HEK293 (cell line): ENCODE data around the gene KCNMB2.

Experiments
- CTCF ChIA-PET: fragments of 350-600 bp; formaldehyde crosslinking; extraction: SDS; loops from one replicate; lab custom pipeline; 2021; ENCODE audit warnings: antibody characterized with exemption; lab: Yijun Ruan, JAX
- POLR2A ChIA-PET: fragments of 300-600 bp; formaldehyde crosslinking; extraction: SDS; loops from one replicate; lab custom pipeline; 2020; ENCODE audit warnings: antibody characterized with exemption, inconsistent platforms; lab: Yijun Ruan, JAX
- H3K27ac ChIP-seq: fragments of 200-500 bp; sonication (Bioruptor generic); 2 replicates; pipeline ENCODE4 v1.5.1; 2014; ENCODE audit warnings: low read depth, low read length, control low read depth, inconsistent platforms; ENCODE audit errors: extremely low read depth
- H3K36me3 ChIP-seq, 2 experiments: fragments of 200-500 bp in 1 of 2; sonication (Bioruptor generic) in 1 of 2; 1 replicate in 1 of 2; 2 replicates in 1 of 2; pipeline ENCODE4 v1.5.1; 2014 to 2017; ENCODE audit warnings: inconsistent platforms in 2 of 2, low read length in 2 of 2; ENCODE audit not compliant: control insufficient read depth in 2 of 2, insufficient read depth in 1 of 2
- H3K4me1 ChIP-seq: fragments of 200-500 bp; sonication (Bioruptor generic); 2 replicates; pipeline ENCODE4 v1.5.1; 2014; ENCODE audit warnings: mild to moderate bottlenecking, low read length, inconsistent platforms; ENCODE audit not compliant: control insufficient read depth, insufficient read depth
- H3K4me3 ChIP-seq: 2 replicates; pipeline ENCODE4 v1.5.1; 2011; ENCODE audit warnings: low read depth, mild to moderate bottlenecking, control low read depth, low read length, moderate library complexity
- H3K9me3 ChIP-seq: fragments of 200-500 bp; sonication (Bioruptor generic); 2 replicates; pipeline ENCODE4 v1.5.1; 2014; ENCODE audit warnings: low read depth, low read length, inconsistent platforms; ENCODE audit not compliant: control insufficient read depth, insufficient read depth
- GLIS1 ChIP-seq: fragments of 450-650 bp; formaldehyde crosslinking; IDR thresholded peaks from 2 replicates; pipeline ENCODE4 v1.5.1; 2016; ENCODE audit warnings: missing biosample characterization, missing genetic modification characterization
- SCRT2 ChIP-seq: fragments of 450-650 bp; formaldehyde crosslinking; IDR thresholded peaks from 2 replicates; pipeline ENCODE4 v1.5.1; 2016; ENCODE audit warnings: missing biosample characterization, missing genetic modification characterization
- ZIC2 ChIP-seq: fragments of 450-650 bp; formaldehyde crosslinking; IDR thresholded peaks from 2 replicates; pipeline ENCODE4 v1.5.1; 2016; ENCODE audit warnings: missing biosample characterization, missing genetic modification characterization
- ZNF121 ChIP-seq: fragments of 450-650 bp; formaldehyde crosslinking; IDR thresholded peaks from 2 replicates; pipeline ENCODE4 v1.5.1; 2016; ENCODE audit warnings: missing biosample characterization, missing genetic modification characterization
- ZNF132 ChIP-seq: fragments of 450-650 bp; formaldehyde crosslinking; IDR thresholded peaks from 2 replicates; pipeline ENCODE4 v1.5.1; 2017; ENCODE audit warnings: missing biosample characterization, missing genetic modification characterization, borderline replicate concordance
- ZNF155 ChIP-seq: fragments of 450-650 bp; formaldehyde crosslinking; IDR thresholded peaks from 2 replicates; pipeline ENCODE4 v1.5.1; 2016; ENCODE audit warnings: missing biosample characterization, missing genetic modification characterization
- ZNF214 ChIP-seq: fragments of 450-650 bp; formaldehyde crosslinking; IDR thresholded peaks from 2 replicates; pipeline ENCODE4 v1.5.1; 2017; ENCODE audit warnings: missing biosample characterization, mild to moderate bottlenecking, missing genetic modification characterization, borderline replicate concordance
- ZNF248 ChIP-seq: fragments of 450-650 bp; formaldehyde crosslinking; IDR thresholded peaks from 2 replicates; pipeline ENCODE4 v1.5.1; 2017; ENCODE audit warnings: missing biosample characterization, missing genetic modification characterization
- ZNF473 ChIP-seq: fragments of 450-650 bp; formaldehyde crosslinking; IDR thresholded peaks from 2 replicates; pipeline ENCODE4 v1.5.1; 2017; ENCODE audit warnings: missing biosample characterization, missing genetic modification characterization
- ZNF560 ChIP-seq: fragments of 450-650 bp; formaldehyde crosslinking; IDR thresholded peaks from 2 replicates; pipeline ENCODE4 v1.5.1; 2017; ENCODE audit warnings: missing biosample characterization, missing genetic modification characterization, borderline replicate concordance
- ZNF621 ChIP-seq: fragments of 450-650 bp; formaldehyde crosslinking; IDR thresholded peaks from 2 replicates; pipeline ENCODE4 v1.5.1; 2017; ENCODE audit warnings: missing biosample characterization, missing genetic modification characterization
- ZNF629 ChIP-seq: fragments of 450-650 bp; formaldehyde crosslinking; IDR thresholded peaks from 2 replicates; pipeline ENCODE4 v1.5.1; 2017; ENCODE audit warnings: missing biosample characterization, missing genetic modification characterization
- ZNF701 ChIP-seq: fragments of 450-650 bp; formaldehyde crosslinking; IDR thresholded peaks from 2 replicates; pipeline ENCODE4 v1.5.1; 2016; ENCODE audit warnings: missing biosample characterization, missing genetic modification characterization
- ZNF837 ChIP-seq: fragments of 450-650 bp; formaldehyde crosslinking; IDR thresholded peaks from 2 replicates; pipeline ENCODE4 v1.5.1; 2016; ENCODE audit warnings: missing biosample characterization, missing genetic modification characterization
- ZNF843 ChIP-seq: fragments of 450-650 bp; formaldehyde crosslinking; IDR thresholded peaks from 2 replicates; pipeline ENCODE4 v1.5.1; 2016; ENCODE audit warnings: missing biosample characterization, missing genetic modification characterization
- TF ChIP-seq, protein P1 (sequence below): fragments of 450-650 bp; formaldehyde crosslinking; IDR thresholded peaks from 2 replicates; pipeline ENCODE4 v1.5.1; 2016; ENCODE audit warnings: missing biosample characterization, missing genetic modification characterization
- TF ChIP-seq, protein P2 (sequence below): fragments of 450-650 bp; formaldehyde crosslinking; IDR thresholded peaks from 2 replicates; pipeline ENCODE4 v1.5.1; 2016; ENCODE audit warnings: missing biosample characterization, missing genetic modification characterization, borderline replicate concordance
- TF ChIP-seq, protein P3 (sequence below): fragments of 450-650 bp; formaldehyde crosslinking; IDR thresholded peaks from 2 replicates; pipeline ENCODE4 v1.5.1; 2016; ENCODE audit warnings: missing biosample characterization, missing genetic modification characterization

Gene KCNMB2

DNA sequence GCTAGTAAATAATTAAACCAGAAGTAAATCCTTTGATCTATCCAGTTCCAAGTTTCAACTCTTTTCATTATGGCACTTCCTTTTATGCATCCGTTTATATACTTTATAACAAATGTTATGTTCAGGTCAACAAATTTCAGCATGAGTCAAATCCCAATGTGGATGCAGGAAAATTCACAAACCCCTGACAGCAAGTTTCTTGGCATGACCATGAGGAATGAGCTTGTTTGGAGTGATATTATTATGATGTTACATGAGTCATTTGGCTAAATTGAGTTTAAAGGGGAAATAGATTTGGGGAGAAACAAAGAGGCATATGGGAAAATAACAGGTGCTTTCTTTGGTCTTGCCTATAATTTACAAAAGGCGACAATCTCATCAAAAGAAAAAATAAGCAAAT lies 32.1 kb upstream of the KCNMB2 start:
- POLR2A ChIA-PET: no interaction called here

DNA sequence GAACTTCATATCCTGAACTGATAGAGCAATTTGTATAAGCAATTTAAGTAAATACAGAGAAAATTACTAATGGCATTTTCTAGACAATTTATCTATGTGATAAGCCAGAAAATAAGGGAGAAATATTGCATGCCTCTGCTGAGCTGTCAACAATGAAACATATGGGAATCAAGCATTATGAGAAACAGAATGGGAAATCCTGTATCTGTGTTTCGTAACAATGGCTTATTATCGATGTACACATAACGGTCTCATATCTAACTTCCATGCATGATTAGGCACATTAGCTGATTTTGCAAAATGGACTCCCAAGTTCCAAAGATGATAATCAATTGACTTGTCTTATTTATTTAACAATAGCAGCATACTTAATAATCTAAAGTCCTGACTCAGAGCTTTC lies 30.4 kb upstream of the KCNMB2 start:
- H3K4me3 ChIP-seq: no peak overlapping the region
- CTCF ChIA-PET: no interaction called here
- POLR2A ChIA-PET: no interaction called here
- TF ChIP-seq, protein P1, sequence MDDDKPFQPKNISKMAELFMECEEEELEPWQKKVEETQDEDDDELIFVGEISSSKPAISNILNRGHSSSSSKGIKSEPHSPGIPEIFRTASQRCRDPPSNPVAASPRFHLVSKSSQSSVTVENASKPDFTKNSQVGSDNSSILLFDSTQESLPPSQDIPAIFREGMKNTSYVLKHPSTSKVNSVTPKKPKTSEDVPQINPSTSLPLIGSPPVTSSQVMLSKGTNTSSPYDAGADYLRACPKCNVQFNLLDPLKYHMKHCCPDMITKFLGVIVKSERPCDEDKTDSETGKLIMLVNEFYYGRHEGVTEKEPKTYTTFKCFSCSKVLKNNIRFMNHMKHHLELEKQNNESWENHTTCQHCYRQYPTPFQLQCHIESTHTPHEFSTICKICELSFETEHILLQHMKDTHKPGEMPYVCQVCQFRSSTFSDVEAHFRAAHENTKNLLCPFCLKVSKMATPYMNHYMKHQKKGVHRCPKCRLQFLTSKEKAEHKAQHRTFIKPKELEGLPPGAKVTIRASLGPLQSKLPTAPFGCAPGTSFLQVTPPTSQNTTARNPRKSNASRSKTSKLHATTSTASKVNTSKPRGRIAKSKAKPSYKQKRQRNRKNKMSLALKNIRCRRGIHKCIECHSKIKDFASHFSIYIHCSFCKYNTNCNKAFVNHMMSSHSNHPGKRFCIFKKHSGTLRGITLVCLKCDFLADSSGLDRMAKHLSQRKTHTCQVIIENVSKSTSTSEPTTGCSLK (tag by site-specific recombination): no peak
- TF ChIP-seq ZNF155 (tag by site-specific recombination): no peak
- TF ChIP-seq ZNF248: no peak
- no peak for TF ChIP-seq ZNF473 (tag by site-specific recombination)
- TF ChIP-seq, protein P2, sequence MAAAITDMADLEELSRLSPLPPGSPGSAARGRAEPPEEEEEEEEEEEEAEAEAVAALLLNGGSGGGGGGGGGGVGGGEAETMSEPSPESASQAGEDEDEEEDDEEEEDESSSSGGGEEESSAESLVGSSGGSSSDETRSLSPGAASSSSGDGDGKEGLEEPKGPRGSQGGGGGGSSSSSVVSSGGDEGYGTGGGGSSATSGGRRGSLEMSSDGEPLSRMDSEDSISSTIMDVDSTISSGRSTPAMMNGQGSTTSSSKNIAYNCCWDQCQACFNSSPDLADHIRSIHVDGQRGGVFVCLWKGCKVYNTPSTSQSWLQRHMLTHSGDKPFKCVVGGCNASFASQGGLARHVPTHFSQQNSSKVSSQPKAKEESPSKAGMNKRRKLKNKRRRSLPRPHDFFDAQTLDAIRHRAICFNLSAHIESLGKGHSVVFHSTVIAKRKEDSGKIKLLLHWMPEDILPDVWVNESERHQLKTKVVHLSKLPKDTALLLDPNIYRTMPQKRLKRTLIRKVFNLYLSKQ (tag by site-specific recombination): no peak
- no peak overlapping the region for H3K27ac ChIP-seq
- no peaks in the 10 kb centered on the region for H3K4me1 ChIP-seq
- H3K36me3 ChIP-seq: no peaks in the 10 kb centered on the region
- H3K9me3 ChIP-seq: no peaks in the 10 kb centered on the region

More for the DNA sequence above, 32.1 kb upstream of the KCNMB2 start:
- Histone ChIP-seq H3K4me3 (no peak overlapping the region), H3K27ac (no peak overlapping the region), H3K9me3 (no peaks in the 10 kb centered on the region), H3K4me1 (no peaks in the 10 kb centered on the region), H3K36me3 (no peaks in the 10 kb centered on the region)
- CTCF ChIA-PET: interaction anchor here (0.5 to 1.0 kb wide), 2 partner anchors 10 to 464 kb away, joined by 3 read pairs; no protein-coding TSS in a partner anchor
- TF ChIP-seq ZNF121 (tag by site-specific recombination) (no peak), ZNF837 (no peak)

DNA sequence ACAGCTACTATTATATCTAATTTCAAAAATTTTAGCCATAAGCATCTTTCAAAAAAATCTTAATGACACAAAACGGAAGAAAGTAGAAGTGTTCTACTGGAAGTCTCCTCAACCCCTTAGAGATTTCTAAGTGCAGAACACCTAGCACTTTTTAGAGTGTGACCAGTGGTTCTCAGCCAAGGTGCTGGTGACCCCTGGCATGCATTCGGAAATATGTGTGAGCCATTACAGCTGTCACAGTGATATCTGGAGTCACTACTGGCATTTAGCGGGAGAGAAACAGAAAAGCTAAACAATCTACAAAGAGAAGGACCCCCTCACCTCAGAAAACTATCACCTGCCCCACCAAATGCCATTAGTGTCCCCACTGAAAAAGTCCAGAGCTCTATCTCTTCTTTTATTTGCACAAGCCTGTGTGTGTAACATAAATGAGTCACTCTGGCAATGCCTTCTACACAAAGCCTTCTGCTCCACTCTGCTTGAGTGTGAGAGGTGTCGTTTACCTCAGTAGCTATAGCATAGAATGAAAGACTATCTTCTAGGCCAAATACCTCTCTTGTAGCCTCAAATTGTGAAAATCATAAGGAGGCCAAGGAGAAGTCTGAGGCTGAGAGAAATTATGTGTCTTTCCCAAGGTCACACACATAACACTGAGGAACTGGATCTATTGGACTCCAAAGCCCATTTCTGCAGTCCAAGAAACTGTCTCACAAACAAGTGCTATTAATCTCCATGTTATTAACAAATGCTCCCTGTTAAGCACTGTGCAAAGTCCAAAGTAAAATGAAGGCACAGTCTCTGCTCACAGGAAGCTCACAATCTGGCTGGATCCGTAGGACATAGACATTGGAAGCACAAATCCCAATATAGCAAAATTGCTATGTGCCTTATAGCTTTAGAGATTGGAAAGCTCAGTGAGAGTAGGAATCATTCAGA lies 28.5 kb upstream of the KCNMB2 start:
- Histone ChIP-seq H3K27ac (no peak overlapping the region), H3K9me3 (no peaks in the 10 kb centered on the region), H3K4me1 (no peaks in the 10 kb centered on the region), H3K36me3 (no peaks in the 10 kb centered on the region), H3K4me3 (no peak overlapping the region)
- no peak for TF ChIP-seq GLIS1 (tag by site-specific recombination)
- no peak for TF ChIP-seq ZNF132 (tag by site-specific recombination)
- TF ChIP-seq, protein P3, sequence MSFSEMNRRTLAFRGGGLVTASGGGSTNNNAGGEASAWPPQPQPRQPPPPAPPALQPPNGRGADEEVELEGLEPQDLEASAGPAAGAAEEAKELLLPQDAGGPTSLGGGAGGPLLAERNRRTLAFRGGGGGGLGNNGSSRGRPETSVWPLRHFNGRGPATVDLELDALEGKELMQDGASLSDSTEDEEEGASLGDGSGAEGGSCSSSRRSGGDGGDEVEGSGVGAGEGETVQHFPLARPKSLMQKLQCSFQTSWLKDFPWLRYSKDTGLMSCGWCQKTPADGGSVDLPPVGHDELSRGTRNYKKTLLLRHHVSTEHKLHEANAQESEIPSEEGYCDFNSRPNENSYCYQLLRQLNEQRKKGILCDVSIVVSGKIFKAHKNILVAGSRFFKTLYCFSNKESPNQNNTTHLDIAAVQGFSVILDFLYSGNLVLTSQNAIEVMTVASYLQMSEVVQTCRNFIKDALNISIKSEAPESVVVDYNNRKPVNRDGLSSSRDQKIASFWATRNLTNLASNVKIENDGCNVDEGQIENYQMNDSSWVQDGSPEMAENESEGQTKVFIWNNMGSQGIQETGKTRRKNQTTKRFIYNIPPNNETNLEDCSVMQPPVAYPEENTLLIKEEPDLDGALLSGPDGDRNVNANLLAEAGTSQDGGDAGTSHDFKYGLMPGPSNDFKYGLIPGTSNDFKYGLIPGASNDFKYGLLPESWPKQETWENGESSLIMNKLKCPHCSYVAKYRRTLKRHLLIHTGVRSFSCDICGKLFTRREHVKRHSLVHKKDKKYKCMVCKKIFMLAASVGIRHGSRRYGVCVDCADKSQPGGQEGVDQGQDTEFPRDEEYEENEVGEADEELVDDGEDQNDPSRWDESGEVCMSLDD (tag by site-specific recombination): no peak
- no peak for TF ChIP-seq ZNF560 (tag by site-specific recombination)
- no peak for TF ChIP-seq ZNF621 (tag by site-specific recombination)
- TF ChIP-seq ZNF629 (tag by site-specific recombination): no peak
- TF ChIP-seq ZIC2 (tag by site-specific recombination): no peak
- no peak for TF ChIP-seq ZNF843 (tag by site-specific recombination)
- no peak for TF ChIP-seq ZNF214 (tag by site-specific recombination)
- TF ChIP-seq SCRT2 (tag by site-specific recombination): no peak
- no peak for TF ChIP-seq ZNF701 (tag by site-specific recombination)
- CTCF ChIA-PET: no interaction called here
- POLR2A ChIA-PET: no interaction called here
